OCI-LY7 (cell line): ENCODE measurements around the gene TAF10.

Experiments
- CTCF ChIP-seq: fragments of 200-600 bp; sonication (generic); conservative IDR thresholded peaks from 2 replicates; pipeline ENCODE4 v1.5.1; 2014; ENCODE audit warnings: mild to moderate bottlenecking, antibody characterized with exemption, low read length, moderate library complexity, mixed read lengths
- EZH2phosphoT487 ChIP-seq: fragments of 200-600 bp; sonication (generic); IDR thresholded peaks from 2 replicates; pipeline ENCODE4 v1.6.1; 2018; ENCODE audit warnings: low read depth, borderline replicate concordance, mild to moderate bottlenecking, mixed run types, antibody characterized with exemption, low read length, moderate library complexity, mixed read lengths

DNA sequence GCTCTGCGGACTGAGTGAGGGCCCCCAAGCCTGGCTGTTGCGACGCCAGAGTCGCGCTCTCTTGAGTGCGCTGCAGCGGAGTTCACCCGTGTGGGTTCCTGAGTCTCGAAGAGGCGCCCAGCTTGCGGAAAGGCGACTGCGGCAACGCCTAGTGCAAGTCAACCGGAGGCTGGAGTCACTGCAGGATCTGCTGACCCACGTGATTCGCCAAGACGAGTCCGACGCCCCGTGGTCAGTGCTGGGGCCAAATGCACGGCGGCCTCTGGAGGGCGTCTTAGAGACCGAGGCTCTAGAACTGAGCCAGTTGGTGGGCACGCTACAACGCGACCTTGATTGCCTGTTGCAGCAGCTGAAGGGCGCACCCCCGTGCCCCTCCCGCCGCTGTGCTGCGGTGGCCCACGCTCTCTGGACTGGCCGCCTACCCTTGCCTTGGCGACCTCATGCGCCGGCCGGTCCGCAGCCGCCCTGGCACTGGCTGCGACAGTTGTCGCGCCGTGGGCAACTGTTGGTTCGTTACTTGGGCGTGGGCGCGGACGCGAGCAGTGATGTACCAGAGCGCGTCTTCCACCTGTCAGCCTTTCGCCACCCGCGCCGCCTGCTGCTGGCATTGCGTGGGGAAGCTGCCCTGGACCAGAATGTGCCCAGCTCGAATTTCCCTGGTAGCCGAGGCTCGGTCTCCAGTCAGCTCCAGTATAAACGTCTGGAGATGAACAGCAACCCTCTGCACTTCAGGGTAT lies 41.2 kb downstream of the TAF10 start:
- no peak for TF ChIP-seq EZH2phosphoT487
- no peak for TF ChIP-seq CTCF
